GM12801 (cell line): Measurements from ENCODE around the gene EIPR1.

Experiments
- CTCF ChIP-seq: IDR thresholded peaks from one replicate; pipeline ENCODE4 v1.5.1; 2011; ENCODE audit warnings: control low read depth; ENCODE audit not compliant: insufficient read length; ENCODE audit errors: extremely low read depth

EIPR1 gene

GRCh38 chr2:3179626-3180025, 198.0 kb downstream of the EIPR1 start:
- TF ChIP-seq CTCF, result no peak

- no peak for TF ChIP-seq CTCF
Observed at GRCh38 chr2:3179208-3179607, 198.4 kb downstream of the EIPR1 start.

GRCh38 chr2:3178578-3179031, 199.0 kb downstream of the EIPR1 start:
- TF ChIP-seq CTCF, result no peak

- TF ChIP-seq CTCF, result no peak
Observed at GRCh38 chr2:3177891-3178577, 199.6 kb downstream of the EIPR1 start.

- TF ChIP-seq CTCF, result no peak
Observed at GRCh38 chr2:3176869-3177255, 200.8 kb downstream of the EIPR1 start.

- TF ChIP-seq CTCF, result no peak
Observed at GRCh38 chr2:3176071-3176868, 201.3 kb downstream of the EIPR1 start.

GRCh38 chr2:3175568-3175955, 202.1 kb downstream of the EIPR1 start:
- no peak for TF ChIP-seq CTCF
